C4-2B (cell line): ENCODE data around the gene SIRPD.

Experiments used
- H3K27ac ChIP-seq: fragments of 450-650 bp; 2 replicates; pipeline ENCODE4 v1.5.1; 2017
- ZFX ChIP-seq: fragments of 450-650 bp; IDR thresholded peaks from 2 replicates; pipeline ENCODE4 v1.6.1; 2017
- TF ChIP-seq, protein P1 (sequence below): fragments of 450-650 bp; conservative IDR thresholded peaks from 2 replicates; pipeline ENCODE4 v1.5.1; 2017; ENCODE audit warnings: mild to moderate bottlenecking

The SIRPD gene

GRCh38 chr20:1526310-1526709, 31.2 kb downstream of the SIRPD start:
- TF ChIP-seq, protein P1, sequence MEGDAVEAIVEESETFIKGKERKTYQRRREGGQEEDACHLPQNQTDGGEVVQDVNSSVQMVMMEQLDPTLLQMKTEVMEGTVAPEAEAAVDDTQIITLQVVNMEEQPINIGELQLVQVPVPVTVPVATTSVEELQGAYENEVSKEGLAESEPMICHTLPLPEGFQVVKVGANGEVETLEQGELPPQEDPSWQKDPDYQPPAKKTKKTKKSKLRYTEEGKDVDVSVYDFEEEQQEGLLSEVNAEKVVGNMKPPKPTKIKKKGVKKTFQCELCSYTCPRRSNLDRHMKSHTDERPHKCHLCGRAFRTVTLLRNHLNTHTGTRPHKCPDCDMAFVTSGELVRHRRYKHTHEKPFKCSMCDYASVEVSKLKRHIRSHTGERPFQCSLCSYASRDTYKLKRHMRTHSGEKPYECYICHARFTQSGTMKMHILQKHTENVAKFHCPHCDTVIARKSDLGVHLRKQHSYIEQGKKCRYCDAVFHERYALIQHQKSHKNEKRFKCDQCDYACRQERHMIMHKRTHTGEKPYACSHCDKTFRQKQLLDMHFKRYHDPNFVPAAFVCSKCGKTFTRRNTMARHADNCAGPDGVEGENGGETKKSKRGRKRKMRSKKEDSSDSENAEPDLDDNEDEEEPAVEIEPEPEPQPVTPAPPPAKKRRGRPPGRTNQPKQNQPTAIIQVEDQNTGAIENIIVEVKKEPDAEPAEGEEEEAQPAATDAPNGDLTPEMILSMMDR, result no peak
- no peak for TF ChIP-seq ZFX
- H3K27ac ChIP-seq, result no peak overlapping the region

GRCh38 chr20:1524004-1524403, 33.5 kb downstream of the SIRPD start:
- TF ChIP-seq, protein P1, result no peak
- TF ChIP-seq ZFX, result no peak

GRCh38 chr20:1517010-1517409, 40.5 kb downstream of the SIRPD start:
- no peak overlapping the region for H3K27ac ChIP-seq
- TF ChIP-seq ZFX, result no peak
- TF ChIP-seq, protein P1, result no peak

More at GRCh38 chr20:1524004-1524403, 33.5 kb downstream of the SIRPD start:
- H3K27ac ChIP-seq, result no peak overlapping the region

- TF ChIP-seq ZFX, result no peak
- TF ChIP-seq, protein P1, result no peak
- no peak overlapping the region for H3K27ac ChIP-seq
These were observed 43.7 kb downstream of the SIRPD start for GRCh38 chr20:1513801-1514200.

- no peak for TF ChIP-seq ZFX
- TF ChIP-seq, protein P1, result peak; percentile 68
- no peak overlapping the region for H3K27ac ChIP-seq
These were observed 48.3 kb downstream of the SIRPD start for GRCh38 chr20:1509237-1509636.

- no peak overlapping the region for H3K27ac ChIP-seq
- no peak for TF ChIP-seq ZFX
- TF ChIP-seq, protein P1, result no peak
These were observed 48.9 kb downstream of the SIRPD start for GRCh38 chr20:1508574-1508973.

DNA sequence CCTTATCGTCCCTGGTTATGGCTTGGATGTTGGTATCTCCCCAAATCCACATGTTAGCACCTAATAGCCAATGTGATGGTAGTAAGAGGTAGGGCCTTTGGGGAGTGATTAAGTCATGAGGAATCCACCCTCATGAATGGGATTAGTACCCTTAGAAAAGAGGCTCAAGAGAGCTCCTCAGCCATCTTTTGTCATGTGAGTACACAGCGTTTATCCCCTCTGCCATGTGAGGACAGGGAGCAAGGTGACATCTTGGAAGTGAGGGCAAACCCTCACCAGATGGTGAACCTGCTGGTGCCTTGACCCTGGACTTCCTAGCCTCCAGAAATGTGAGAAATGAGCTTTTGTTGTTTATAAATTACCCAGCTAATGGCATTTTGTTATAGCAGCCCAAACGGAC, 50.2 kb downstream of the SIRPD start:
- no peak for TF ChIP-seq ZFX
- TF ChIP-seq, protein P1, result no peak
- no peak overlapping the region for H3K27ac ChIP-seq

DNA sequence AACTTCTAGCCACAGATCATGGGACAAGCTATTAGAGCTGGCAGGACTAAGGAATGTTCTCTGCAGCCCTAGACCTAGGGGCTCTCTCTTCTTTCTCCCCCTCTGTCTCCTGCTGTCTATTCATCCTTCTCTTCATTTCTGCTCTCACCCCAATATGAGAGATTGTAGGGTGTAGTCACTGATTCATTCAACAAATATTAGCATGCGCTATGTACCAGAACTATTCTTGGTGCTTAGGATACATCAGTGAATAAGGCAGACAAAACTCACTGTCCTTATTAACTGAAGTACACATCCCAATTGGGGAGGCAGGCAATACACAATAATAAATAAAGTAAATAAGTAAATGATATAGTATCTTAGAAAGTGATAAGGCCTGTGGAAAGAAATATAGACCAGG, 51.6 kb downstream of the SIRPD start:
- TF ChIP-seq ZFX, result no peak
- TF ChIP-seq, protein P1, result no peak
- no peak overlapping the region for H3K27ac ChIP-seq
